Measurements from ENCODE around the gene NUDT15.

DNA sequence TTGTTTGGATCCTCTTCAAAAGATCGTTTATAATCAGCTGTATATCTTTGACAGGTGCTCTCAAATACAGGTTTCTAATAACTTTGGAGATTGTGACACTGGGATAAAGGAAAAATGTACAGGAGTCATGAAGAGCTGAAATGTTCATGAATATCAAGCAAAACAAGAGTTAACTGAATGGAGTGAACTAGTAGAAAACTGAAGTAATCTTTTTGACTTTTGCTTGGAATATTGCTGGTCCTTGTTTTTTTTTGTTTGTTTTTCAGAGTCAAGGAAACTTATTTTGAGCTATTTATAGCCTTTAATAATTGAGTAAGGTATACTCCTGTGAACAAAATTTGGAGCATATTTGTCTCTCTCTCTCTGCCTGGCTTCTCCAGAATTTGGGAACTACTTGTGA lies 32.0 kb downstream of the NUDT15 start:
- TF ChIP-seq POLR2A (IDR thresholded peaks at IDR 0.05) (no peak), CTCF (IDR thresholded peaks at IDR 0.05 in 4 of 5, conservative IDR thresholded peaks at IDR 0.05 in 1 of 5) (no peak)

All from gastrocnemius medialis (tissue), 4 donors.